ENCODE measurements around the gene PGA5.
"Not testable (repeated sequence)": the region's sequence is repeated elsewhere in the genome, so short reads cannot be mapped to it uniquely, and the experiment has no call there.

DNA sequence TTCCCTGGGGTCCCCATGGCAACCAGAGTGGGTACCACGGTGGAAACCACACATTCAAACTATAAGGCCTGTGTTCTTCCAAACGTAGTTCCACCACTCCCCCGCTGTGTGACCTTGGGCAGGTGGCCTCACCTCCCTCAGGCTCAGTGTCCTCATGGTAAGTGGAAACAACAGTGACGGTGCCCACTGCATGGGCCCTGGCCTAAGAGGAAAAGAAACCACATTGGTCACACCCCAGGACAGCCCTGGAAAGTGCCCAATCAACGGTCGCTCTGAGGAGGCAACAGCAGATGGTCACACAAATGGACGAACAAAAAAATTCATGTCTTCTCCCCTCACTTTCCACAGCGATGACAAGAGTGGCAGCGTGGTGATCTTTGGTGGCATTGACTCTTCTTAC lies 7.1 kb downstream of the PGA5 start:
- TF ChIP-seq, protein P1, sequence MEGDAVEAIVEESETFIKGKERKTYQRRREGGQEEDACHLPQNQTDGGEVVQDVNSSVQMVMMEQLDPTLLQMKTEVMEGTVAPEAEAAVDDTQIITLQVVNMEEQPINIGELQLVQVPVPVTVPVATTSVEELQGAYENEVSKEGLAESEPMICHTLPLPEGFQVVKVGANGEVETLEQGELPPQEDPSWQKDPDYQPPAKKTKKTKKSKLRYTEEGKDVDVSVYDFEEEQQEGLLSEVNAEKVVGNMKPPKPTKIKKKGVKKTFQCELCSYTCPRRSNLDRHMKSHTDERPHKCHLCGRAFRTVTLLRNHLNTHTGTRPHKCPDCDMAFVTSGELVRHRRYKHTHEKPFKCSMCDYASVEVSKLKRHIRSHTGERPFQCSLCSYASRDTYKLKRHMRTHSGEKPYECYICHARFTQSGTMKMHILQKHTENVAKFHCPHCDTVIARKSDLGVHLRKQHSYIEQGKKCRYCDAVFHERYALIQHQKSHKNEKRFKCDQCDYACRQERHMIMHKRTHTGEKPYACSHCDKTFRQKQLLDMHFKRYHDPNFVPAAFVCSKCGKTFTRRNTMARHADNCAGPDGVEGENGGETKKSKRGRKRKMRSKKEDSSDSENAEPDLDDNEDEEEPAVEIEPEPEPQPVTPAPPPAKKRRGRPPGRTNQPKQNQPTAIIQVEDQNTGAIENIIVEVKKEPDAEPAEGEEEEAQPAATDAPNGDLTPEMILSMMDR (IDR thresholded peaks at IDR 0.05): not testable (repeated sequence)
- TF ChIP-seq POLR2A (IDR thresholded peaks at IDR 0.05): not testable (repeated sequence)

Measured in upper lobe of left lung (tissue), 4 donors.